PC-3 (cell line): ENCODE data around the gene PLEKHN1.

ENCODE experiments used
- CTCF ChIP-seq: fragments of 300-600 bp; sonication (generic); conservative IDR thresholded peaks from 2 replicates; pipeline ENCODE4 v1.5.1; 2017; ENCODE audit warnings: antibody characterized with exemption, low read depth, mild to moderate bottlenecking, low read length
- EZH2 ChIP-seq: fragments of 300-600 bp; sonication (generic); IDR thresholded peaks from one replicate; pipeline ENCODE4 v1.6.1; 2017; ENCODE audit warnings: antibody characterized with exemption, mild to moderate bottlenecking, low read length; ENCODE audit not compliant: unreplicated experiment
- EZH2phosphoT487 ChIP-seq: fragments of 300-600 bp; sonication (generic); IDR thresholded peaks from 2 replicates; pipeline ENCODE4 v1.6.1; 2018; ENCODE audit warnings: mild to moderate bottlenecking, antibody characterized with exemption, low read length, borderline replicate concordance

- TF ChIP-seq CTCF (no peak), EZH2 (no peak), EZH2phosphoT487 (no peak)
Observed at GRCh38 chr1:996851-997712, 30.8 kb downstream of the PLEKHN1 start.
